Germinal center (tissue), 1 donor: ENCODE results near the gene SUGP1.
"Not testable (repeated sequence)": the region's sequence is repeated elsewhere in the genome, so short reads cannot be mapped to it uniquely, and the experiment has no call there.

Experiments used
- DNase-seq: peaks from one replicate; pipeline ENCODE4 v3.0.0; 2012; ENCODE audit warnings: mixed read lengths, low spot score

Gene SUGP1

GRCh38 chr19:19262190-19263057, 57.9 kb downstream of the SUGP1 start:
- DNase-seq: no peak

- DNase-seq: peak; percentile 47
Observed at GRCh38 chr19:19261350-19262189, 58.7 kb downstream of the SUGP1 start.

DNA sequence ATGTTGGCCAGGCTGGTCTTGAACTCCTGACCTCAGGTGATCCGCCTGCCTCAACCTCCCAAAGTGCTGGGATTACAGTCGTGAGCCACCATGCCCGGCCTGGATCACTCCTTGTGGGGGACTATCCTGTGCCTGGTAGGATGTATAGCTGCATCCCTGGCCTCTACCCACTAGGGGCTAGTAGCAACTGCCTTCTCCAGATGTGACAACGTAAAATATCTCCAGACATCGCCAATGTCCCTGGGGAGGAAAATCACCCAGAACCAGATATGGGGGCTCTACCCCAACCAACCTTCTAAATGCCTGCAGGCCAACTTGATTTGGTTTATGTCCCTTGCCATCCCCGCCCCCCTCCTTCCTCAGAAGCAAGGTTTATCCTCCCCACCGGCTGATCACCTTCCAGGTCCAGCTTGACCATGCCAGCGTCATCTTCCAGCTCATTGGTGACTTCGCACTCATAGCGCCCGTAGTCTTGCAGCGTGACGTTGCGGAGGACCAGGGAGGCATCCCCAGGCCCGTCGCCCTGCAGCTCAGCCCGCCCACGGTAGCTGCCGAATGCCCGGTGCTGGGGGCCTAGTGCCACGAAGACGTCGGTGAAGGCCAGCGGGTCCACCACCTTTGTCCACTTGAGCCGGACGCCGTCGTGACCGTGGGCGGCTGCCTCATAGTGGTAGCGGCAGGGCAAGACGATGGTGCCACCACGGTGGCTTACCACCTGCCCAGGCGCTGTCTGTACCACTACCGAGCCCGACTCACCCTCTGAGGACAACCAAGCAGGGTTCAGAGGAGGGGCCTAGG, 59.7 kb downstream of the SUGP1 start:
- peak; percentile 1 for DNase-seq

- peak; percentile 65 for DNase-seq
Observed at GRCh38 chr19:19259741-19260140, 60.6 kb downstream of the SUGP1 start.

- DNase-seq: no peak
Observed at GRCh38 chr19:19258589-19259338, 61.5 kb downstream of the SUGP1 start.

DNA sequence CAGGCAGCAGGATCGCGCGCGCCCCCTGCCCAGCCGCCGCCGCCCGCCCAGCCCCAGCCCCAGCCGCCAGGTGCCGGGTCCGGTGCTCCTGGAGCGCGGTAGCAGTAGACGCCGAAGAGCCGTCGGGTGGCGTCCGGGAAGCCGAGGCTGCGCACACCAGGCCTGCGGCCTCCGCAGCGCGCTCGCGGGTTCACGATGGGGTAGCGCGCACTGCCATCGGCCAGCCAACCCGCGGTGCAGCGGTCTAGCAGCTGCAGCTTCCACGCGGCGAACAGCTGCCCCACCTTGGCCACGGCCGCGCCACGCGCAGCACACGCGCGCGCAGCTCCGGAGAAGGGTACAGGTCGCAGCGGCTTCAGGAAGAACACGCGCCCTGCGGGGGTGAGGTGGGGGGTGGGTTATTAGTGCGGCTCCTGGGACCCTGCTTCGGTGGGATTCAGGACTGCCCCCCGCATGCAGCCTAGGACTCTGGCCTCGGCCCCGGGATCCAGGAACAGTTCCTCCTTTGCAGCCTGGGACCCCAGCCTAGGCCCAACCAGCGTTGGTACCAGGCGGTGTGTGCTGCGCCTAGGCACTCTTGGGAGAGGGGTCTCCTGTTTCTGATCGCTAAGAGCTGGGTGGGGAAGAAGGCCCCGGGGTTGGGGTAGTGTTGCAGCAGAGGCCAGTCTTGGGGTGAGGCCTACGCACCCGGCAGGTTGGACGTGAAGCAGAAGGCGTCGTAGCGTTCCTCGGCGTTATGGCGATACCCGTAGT, 62.3 kb downstream of the SUGP1 start:
- no peak for DNase-seq

DNA sequence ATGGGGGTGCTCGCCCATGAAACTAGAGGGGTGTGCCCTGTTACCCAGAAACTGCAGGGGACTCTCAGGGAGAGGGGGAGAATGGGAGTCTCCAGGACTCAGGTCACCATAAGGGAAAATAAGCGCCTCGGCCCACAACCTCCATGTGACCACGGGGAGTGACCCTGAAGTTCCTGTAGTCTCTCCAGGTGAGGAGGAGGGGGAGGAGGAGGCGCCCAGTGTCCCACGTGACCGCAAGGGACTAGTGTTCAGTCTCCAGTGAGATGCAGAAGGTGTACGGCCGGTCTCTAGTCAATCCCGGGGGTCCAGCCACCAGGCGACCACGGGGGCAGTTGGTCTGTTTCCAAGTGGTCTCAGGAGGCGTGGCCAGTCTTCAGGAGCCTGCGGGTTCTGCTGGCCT, 63.2 kb downstream of the SUGP1 start:
- DNase-seq: no peak

GRCh38 chr19:19256072-19256969, 64.0 kb downstream of the SUGP1 start:
- no peak for DNase-seq

GRCh38 chr19:19253409-19253808, 66.9 kb downstream of the SUGP1 start:
- not testable (repeated sequence) for DNase-seq

DNA sequence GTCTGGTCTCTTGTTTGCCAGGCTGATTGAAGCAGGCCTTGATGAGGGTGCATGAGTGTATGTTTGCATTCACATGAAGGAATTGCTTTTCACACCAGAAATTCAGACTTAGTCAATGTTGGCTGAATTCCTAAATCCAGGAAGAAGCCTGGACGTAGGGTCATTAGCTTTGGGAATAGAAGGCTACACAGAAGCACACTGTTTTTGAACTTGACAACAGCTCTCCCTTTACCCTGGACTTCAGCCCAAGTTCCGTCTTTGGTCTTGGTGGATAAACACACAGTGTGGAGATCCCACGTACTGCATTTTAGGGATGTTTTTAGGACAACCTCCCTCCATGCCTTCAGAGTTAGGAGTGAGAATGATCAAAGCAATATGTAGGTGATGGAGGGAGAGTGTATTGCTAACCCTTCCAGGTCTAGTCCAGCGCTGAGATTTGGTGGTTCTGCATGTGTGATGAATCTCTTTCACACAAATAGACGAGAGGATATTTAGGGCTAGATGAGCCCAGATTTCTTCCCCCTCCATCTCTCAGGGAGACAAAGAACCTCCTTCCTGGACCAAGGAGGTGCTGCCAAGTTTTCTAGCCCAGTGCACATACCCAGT, 70.0 kb downstream of the SUGP1 start:
- DNase-seq: no peak

DNA sequence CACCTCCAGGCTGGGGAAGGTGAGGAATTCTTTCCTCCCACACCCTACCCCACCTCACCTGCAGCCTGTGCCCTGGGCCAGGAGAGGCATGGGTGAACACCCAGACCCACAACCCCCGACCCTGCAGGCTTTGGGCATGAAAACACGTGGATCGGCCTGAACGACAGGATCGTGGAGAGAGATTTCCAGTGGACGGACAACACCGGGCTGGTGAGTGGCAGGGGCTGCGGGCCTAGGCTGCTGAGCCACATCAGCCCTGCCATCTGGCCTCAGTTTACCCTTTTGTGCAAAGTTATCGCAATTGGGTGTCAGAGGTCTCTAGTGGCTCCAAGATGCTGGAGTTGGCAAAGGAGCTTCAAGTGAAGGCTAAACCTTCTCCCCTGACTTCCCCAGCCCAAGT, 79.8 kb downstream of the SUGP1 start:
- DNase-seq: no peak

DNA sequence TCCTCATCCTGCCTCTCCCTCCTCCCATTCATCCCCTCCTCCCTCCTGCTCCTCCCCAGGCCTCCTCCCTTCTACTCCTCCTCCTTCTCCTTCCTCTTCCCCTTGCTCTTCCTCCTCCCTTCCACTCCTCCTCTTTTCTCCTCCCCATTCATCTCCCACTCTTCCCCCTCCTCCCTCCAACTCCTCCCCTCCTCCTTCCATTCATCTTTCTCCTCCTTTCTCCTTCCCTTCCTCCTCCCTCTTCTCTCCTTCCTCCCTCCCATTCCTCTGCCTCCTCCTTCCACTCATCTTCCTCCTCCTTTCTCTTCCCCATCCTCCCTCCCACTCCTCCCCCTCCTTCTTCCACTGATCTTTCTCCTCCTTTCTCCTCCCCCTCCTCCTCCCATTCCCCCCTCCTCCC, 80.6 kb downstream of the SUGP1 start:
- DNase-seq: no peak

DNA sequence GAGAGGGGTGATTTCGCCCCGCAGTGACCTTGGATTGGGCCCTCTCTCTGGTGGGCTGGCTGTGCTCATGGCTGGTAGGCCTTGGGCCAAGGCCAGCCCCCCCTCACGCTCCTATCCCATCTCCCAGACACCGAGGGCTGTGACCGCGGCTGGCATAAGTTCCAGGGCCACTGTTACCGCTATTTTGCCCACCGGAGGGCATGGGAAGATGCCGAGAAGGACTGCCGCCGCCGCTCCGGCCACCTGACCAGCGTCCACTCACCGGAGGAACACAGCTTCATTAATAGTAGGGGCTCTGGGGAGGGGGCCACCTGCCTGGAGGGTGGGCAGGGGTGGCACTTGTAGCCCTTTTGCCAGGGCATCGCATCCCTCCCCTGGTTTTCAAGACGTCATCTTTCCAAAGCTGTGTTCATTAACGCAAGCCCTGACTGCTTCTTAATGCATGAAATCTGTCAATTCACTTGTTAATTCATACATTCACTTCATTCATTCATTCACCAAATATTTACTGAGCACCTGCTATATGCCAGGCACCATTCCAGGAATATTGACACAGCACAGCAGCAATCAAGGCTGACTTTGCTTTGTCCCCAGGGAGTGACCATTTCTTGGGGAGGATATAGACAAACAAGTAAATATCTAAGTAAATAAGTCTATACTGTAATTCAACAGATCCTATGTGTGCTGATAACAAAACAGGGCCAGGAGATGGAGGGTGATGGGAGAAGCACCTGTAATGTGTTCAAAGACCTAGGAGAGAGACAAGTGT, 82.0 kb downstream of the SUGP1 start:
- DNase-seq: no peak

GRCh38 chr19:19236173-19236572, 84.1 kb downstream of the SUGP1 start:
- no peak for DNase-seq

- DNase-seq: no peak
Observed at GRCh38 chr19:19234220-19234816, 86.0 kb downstream of the SUGP1 start.

- DNase-seq: no peak
Observed at GRCh38 chr19:19232261-19232721, 88.0 kb downstream of the SUGP1 start.

DNA sequence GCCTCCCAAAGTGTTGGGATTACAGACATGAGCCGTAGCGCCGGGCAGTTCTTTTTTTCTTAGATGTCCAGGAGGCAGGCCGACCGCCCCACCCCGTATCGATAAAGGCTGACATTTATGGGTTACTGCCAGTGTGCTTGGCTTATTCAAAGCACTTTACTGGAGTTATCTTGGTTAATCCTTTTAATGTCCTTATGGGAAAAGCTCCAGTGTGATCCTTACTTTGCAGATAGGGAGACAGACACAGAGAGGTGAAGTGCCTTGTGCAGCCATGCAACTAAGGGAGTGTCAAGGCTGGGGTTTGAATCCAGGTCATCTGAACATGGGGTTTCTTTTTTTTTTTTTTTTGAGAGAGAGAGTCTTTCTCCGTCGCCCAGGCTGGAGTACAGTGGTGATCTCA, 89.3 kb downstream of the SUGP1 start:
- no peak for DNase-seq

GRCh38 chr19:19229701-19230100, 90.6 kb downstream of the SUGP1 start:
- DNase-seq: no peak
